PC-9 (cell line): Measurements from ENCODE around the gene MRPL54. TPM values are rescaled to one million over a fixed set of nuclear protein-coding genes. Genes with fewer than 3 reads are reported as not detected.

Source experiments
- BruUV-seq: library from RNA; stranded (reverse); fragments of 400-500 nt; replicated peaks from 2 replicates; lab custom pipeline; 2021; lab: Mats Ljungman, UMichigan
- CTCF ChIA-PET: fragments of 300-600 bp; sonication (Branson Sonifier 250); formaldehyde crosslinking; loops from one replicate; lab custom pipeline; 2022; ENCODE audit warnings: antibody characterized with exemption; lab: Charles Lee
- POLR2A ChIA-PET: fragments of 300-600 bp; sonication (Branson Sonifier 250); formaldehyde crosslinking; loops from one replicate; lab custom pipeline; 2022; ENCODE audit warnings: antibody characterized with exemption; ENCODE audit not compliant: unreplicated experiment; lab: Charles Lee
- DNase-seq, 2 experiments: peaks; one replicate each; pipeline versions ENCODE4 v3.0.0 to v3.0.0-alpha.2; 2015 to 2022; ENCODE audit warnings: mixed read lengths in 1 of 2
- H2AFZ ChIP-seq: fragments of 200-600 bp; sonication (generic); 2 replicates; pipeline ENCODE4 v1.8.1; 2017; ENCODE audit warnings: antibody characterized with exemption
- H3F3A ChIP-seq: fragments of 200-600 bp; sonication (generic); 2 replicates; pipeline ENCODE4 v1.8.1; 2017; ENCODE audit warnings: antibody characterized with exemption, mild to moderate bottlenecking, low read depth; ENCODE audit not compliant: insufficient read depth
- H3K27ac ChIP-seq: fragments of 200-600 bp; sonication (generic); 2 replicates; pipeline ENCODE4 v1.6.1; 2016; ENCODE audit warnings: mixed run types
- H3K27me3 ChIP-seq: fragments of 200-600 bp; sonication (generic); 2 replicates; pipeline ENCODE4 v1.6.1; 2016; ENCODE audit warnings: low read depth, mixed run types; ENCODE audit not compliant: insufficient read depth
- H3K36me3 ChIP-seq: fragments of 200-600 bp; sonication (generic); 2 replicates; pipeline ENCODE4 v1.6.1; 2016; ENCODE audit warnings: low read depth, mixed run types
- H3K4me1 ChIP-seq: fragments of 200-600 bp; sonication (generic); replicated peaks from 2 replicates; pipeline ENCODE4 v1.6.1; 2016; ENCODE audit warnings: mixed run types; ENCODE audit not compliant: insufficient read depth
- H3K4me2 ChIP-seq: fragments of 200-600 bp; sonication (generic); 2 replicates; pipeline ENCODE4 v1.6.1; 2017; ENCODE audit warnings: mixed run types
- H3K4me3 ChIP-seq: fragments of 200-600 bp; sonication (generic); 2 replicates; pipeline ENCODE4 v1.6.1; 2016; ENCODE audit warnings: mixed run types
- H3K79me2 ChIP-seq: fragments of 200-600 bp; sonication (generic); 2 replicates; pipeline ENCODE4 v1.6.1; 2017; ENCODE audit warnings: low read depth, mixed run types
- H3K9me2 ChIP-seq: fragments of 200-600 bp; sonication (generic); 2 replicates; pipeline ENCODE4 v1.8.1; 2017; ENCODE audit warnings: mild to moderate bottlenecking; ENCODE audit not compliant: insufficient read depth
- H3K9me3 ChIP-seq: fragments of 200-600 bp; sonication (generic); 2 replicates; pipeline ENCODE4 v1.8.1; 2016; ENCODE audit warnings: low read depth; ENCODE audit not compliant: insufficient read depth
- H4K20me1 ChIP-seq: fragments of 200-600 bp; sonication (generic); 2 replicates; pipeline ENCODE4 v1.8.1; 2017; ENCODE audit not compliant: insufficient read depth
- CTCF ChIP-seq: fragments of 200-600 bp; sonication (generic); conservative IDR thresholded peaks from 2 replicates; pipeline ENCODE4 v1.6.1; 2017; ENCODE audit warnings: mixed run types, antibody characterized with exemption, mild to moderate bottlenecking, moderate library complexity
- EZH2 ChIP-seq: fragments of 200-600 bp; sonication (generic); IDR thresholded peaks from 2 replicates; pipeline ENCODE4 v1.8.0; 2017; ENCODE audit warnings: antibody characterized with exemption, low read depth
- intact Hi-C: fragments of 100-400 bp; cut with micrococcal nuclease; formaldehyde crosslinking; loops from one replicate; pipeline ENCODE4 v1.10.0; 2022; ENCODE audit not compliant: unreplicated experiment
- total RNA-seq: library from RNA; stranded (reverse); gene quantifications from 2 replicates; pipeline ENCODE4 v1.2.3, GENCODE V29; 2021

The MRPL54 gene
- total RNA-seq, 1 experiment from 2014 or later: 31.6 TPM

- ChIA-PET CTCF (interaction anchor here (0.6 kb wide), 1 partner anchor 343 kb away, joined by 3 read pairs; no protein-coding TSS in a partner anchor), POLR2A (no interaction called here)
- DNase-seq: peak; percentile 70 to 74
- Histone ChIP-seq H3K36me3 (no peaks in the 10 kb centered on the region), H3K79me2 (0 out of 2 replicates have a peak, but pooled peaks cover 8% of the 10 kb centered on the region), H3K4me3 (peak overlapping the region; percentile 65), H3K27ac (peak overlapping the region; percentile 17; the same call in 1 of the 2 replicates), H2AFZ (no peak overlapping the region), H3K9me3 (no peaks in the 10 kb centered on the region), H4K20me1 (no peaks in the 10 kb centered on the region), H3K27me3 (no peaks in the 10 kb centered on the region), H3K4me1 (peaks cover 19% of the 10 kb centered on the region), H3K9me2 (no peaks in the 10 kb centered on the region), H3K4me2 (peak overlapping the region; percentile 75), H3F3A (peaks cover 21% of the 10 kb centered on the region; the same call in 1 of the 2 replicates)
- TF ChIP-seq EZH2: no peak
- no peak for TF ChIP-seq CTCF
- BruUV-seq: no TSS peak
- intact Hi-C loops: no loop called here
These were observed 39.9 kb upstream of the MRPL54 start for GRCh38 chr19:3722443-3723109.

GRCh38 chr19:3723110-3723488 is 39.4 kb upstream of the MRPL54 start:
- Histone ChIP-seq H3K9me3 (no peaks in the 10 kb centered on the region), H3K4me2 (peak overlapping the region; percentile 61), H3K4me3 (peak overlapping the region; percentile 19; the same call in 1 of the 2 replicates), H3K36me3 (no peaks in the 10 kb centered on the region), H3K79me2 (0 out of 2 replicates have a peak, but pooled peaks cover 8% of the 10 kb centered on the region), H3K27me3 (no peaks in the 10 kb centered on the region), H2AFZ (no peak overlapping the region), H4K20me1 (no peaks in the 10 kb centered on the region), H3F3A (peaks cover 23% of the 10 kb centered on the region; the same call in 1 of the 2 replicates), H3K4me1 (peaks cover 24% of the 10 kb centered on the region), H3K9me2 (no peaks in the 10 kb centered on the region), H3K27ac (peak overlapping the region; percentile 17; the same call in 1 of the 2 replicates)
- intact Hi-C loops: no loop called here
- no TSS peak for BruUV-seq
- TF ChIP-seq EZH2 (no peak), CTCF (no peak)
- POLR2A ChIA-PET: no interaction called here
- CTCF ChIA-PET: no interaction called here
- no peak for DNase-seq

- Histone ChIP-seq H3K9me2 (no peaks in the 10 kb centered on the region), H3K36me3 (no peaks in the 10 kb centered on the region), H3K27ac (no peak overlapping the region), H4K20me1 (no peaks in the 10 kb centered on the region), H3F3A (peaks cover 23% of the 10 kb centered on the region; the same call in 1 of the 2 replicates), H3K27me3 (no peaks in the 10 kb centered on the region), H3K4me3 (no peak overlapping the region), H3K9me3 (no peaks in the 10 kb centered on the region), H2AFZ (no peak overlapping the region), H3K4me1 (peaks cover 27% of the 10 kb centered on the region), H3K79me2 (0 out of 2 replicates have a peak, but pooled peaks cover 8% of the 10 kb centered on the region), H3K4me2 (no peak overlapping the region)
- ChIA-PET POLR2A (no interaction called here), CTCF (interaction anchor here (0.6 kb wide), 1 partner anchor 125 kb away, joined by 3 read pairs; no protein-coding TSS in a partner anchor)
- TF ChIP-seq EZH2 (no peak), CTCF (no peak)
- no TSS peak for BruUV-seq
- intact Hi-C loops: no loop called here
- DNase-seq: no peak
These were observed 38.6 kb upstream of the MRPL54 start for GRCh38 chr19:3723883-3724282.
